ENCODE data around the gene RHBG.

Gene RHBG

DNA sequence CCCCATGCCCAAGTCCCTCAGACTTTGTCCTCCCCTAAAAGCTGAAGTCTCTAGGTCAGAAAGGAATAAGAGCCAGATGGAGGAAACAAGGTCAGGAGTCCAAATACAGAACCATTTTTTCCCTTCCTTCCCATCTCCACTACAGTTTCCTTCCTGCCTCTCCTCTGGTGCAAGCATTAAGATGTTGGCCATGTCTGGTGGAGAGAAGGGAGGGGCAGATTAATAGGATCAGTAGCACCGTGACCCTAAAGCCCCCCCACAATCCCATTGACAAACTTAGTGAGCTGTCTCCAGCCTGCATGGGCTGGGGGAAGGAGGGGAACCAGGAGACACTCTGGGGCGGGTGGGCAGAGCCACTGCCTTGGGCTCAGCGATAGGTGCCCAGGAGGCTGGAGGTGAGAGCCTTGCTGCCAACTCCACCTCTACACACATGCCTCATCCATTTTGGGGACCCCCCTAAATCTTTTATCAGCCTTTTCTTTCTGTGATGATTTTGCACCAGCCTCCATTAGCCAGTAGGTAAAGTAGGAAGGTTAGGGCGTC lies 59.8 kb downstream of the RHBG start:
- no peak for DNase-seq

DNA sequence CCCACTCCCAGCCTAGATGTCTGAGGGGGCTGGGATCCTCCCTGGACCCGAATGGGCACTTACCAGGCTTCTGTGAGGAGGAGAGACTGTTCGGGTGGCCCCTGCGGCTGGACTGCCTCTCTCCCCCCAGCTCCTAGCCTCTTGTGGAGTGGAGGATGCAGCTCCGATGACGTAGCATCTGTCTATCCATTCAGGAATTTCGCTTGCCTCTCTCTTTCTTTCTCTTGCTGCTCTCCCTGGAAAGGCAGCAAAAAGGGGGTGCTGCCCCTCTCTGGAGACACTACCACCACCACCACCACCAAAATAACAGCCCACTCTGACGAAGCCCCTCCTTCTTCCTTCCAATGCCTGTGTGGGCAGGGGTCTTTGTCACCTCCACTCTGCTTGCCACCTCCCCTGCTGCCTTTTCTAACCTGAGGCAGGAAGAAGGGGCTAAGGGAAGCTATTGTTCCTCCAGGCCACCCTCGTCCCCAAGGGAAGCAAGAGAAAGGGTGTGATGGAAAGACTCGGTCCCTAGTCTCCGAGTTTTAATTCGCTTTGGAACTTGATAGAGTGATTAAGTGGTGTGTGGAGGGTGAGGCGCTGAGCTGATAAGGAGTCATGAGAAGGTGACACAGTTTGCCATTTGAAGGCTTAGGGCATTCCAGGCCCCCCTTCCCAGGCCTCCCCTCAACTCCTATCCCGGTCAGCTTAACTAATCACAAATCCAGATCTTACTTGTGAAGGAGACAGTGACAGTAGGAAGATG lies 60.5 kb downstream of the RHBG start:
- DNase-seq = no peak

DNA sequence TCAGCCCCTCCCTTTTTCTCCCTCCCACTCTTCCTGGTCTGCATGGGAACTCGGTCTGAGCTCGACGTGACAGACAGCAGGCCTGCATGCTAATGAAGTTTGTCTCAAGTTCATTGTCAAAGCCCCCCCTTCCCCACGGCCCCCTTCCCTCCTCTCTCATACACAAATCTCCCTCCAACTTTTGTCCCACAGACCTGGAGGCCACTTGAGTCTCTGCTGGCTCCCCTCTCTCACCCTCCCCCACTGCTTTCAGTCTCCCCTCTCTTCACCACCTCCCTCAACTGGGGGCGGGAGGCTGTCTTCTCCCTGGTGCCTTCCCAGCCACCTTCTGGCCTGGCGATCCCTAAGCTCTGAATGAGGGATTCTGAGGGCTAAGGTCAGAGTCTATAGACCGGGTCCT lies 61.3 kb downstream of the RHBG start:
- no peak for DNase-seq

DNA sequence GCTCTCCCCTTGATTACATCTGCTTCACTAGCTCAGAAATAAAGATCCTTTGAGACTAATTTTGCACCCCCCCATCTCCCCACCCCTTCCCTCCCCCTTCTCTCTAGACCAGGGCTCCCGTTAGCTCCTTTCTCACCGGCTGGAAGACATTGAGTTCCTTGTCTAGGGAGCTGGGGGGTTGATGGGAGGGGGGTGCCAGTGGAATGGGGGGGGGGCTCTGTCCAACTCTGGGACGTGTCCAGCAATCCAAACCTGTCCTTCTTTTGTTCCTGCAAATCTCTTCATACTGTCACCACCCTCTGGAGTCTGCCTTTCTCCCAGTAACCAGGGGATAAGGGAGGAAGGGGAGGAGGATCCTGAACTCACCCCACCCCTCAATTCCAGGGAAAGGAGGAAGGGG lies 61.9 kb downstream of the RHBG start:
- DNase-seq = no peak

DNA sequence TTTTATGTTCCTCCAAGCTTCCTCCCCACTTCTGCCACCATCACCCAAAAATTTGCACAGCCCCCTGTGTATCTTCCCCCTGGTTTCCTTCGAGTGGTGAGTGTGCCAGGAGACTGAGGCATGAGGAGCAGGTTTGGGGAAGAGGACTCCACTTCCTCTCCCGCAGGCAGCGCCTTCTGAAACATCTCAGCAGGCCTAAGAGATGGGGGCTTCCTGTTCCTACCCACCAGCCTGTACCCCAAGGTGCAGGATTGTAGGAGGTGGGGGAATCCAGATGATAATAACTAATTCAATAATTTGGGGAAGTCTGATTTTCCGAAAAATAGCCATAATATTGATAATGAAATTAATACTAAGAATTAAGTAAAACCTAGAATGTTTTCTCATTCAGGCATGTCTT lies 62.4 kb downstream of the RHBG start:
- no peak for DNase-seq

DNA sequence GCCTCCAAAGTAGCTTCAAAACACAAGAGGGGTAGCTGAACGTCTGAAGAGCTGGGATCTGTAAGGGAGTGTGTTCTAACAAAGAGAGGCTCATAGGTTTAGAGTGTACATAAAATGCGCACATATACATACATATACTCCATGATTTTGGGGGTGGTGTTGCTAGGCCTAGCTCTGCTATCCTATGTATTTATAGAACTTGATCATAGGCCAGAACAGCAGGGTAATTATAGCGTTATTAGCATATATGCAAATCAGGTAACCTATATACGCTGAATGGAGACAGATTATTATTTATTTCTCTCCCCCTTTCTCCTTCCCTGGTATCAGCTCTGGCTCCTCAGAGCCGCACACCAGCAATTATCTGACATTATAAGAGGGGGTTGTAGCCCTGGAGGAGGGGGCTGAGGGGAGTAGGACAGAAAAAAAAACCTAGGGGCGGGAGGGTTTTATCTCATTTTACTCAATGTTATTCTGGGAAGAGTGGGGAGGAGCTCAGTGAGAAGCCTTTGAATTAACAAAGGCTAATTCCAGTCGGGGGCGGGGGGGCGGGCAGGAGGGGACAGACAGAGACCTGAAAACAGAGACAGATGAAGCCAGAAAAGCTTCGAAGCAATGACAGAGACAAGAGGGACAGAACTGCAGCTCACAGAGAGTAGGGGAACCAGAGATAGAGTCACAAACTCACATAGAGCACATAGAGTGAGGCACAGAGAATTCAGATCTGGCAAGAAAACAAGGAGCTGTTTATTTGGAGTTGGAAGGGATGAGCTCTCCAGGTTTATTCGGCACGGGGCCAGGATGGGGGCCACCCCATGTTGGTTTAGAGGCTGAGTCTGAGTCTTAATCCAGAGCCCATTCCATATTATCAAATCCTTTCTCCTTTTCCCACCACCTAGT lies 63.0 kb downstream of the RHBG start:
- DNase-seq = no peak

DNA sequence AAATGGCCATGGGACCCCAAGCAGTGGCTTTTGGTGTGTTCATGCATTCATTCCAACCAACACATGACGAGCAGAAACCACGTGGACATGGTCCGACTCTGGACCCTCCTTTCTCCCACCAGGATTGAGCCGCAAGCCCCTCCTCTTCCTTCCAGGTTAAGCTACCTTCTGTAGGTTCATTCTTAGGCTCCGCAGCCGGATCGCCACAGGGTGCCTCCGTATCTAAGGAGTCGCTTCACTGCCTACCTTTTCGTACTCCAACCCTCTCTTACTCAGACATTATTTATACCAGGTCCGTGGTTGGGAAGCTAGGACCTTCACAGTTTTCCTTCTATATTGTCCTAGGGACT lies 63.6 kb downstream of the RHBG start:
- no peak for DNase-seq

DNA sequence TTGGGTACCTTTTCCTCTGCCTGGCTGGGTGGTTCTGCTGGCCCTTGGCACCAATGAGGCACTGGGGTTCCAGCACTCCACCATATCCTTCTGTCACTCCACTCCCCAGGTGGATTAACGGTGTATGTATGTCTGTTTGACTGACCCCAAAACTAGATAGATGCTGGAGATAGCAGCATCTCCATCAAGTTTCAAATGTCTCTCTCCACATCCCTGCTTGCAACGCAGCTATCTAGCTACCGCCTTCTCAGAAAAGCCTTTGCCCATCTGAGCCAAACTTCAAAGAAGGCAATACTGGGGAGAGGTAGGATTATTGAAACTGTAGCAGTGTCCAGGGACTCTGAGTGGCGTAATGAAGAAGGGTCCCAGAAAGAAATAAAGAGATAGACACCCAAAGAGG lies 64.0 kb downstream of the RHBG start:
- no peak for DNase-seq

DNA sequence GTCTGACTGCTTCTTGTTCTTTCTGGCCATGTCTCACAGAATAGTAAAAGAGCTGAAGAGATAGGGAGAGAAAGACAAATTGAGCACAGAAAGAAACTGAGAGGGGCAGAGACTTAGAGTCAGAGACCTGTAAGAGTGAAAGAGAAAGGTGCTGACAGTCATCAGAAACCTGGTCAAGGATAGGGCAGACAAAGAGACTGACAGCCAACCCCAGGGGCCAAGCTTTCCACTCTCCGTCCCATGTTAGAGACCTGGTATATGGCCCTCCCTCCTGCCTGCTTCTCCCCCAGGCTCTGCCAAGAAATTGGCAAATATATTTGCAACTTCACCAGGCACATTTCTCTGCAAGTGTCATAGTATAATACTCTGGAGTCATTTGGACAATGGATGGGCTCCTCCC lies 64.6 kb downstream of the RHBG start:
- DNase-seq = no peak
